Naive thymus-derived CD4-positive, alpha-beta T cell (primary cell): ENCODE data around the gene SLC44A5. TPM values are rescaled to one million over a fixed set of nuclear protein-coding genes. Genes with fewer than 3 reads are reported as not detected.

Experiments
- ATAC-seq: fragments of 150-1000 bp; cut with Tn5 transposase; 2 replicates; pipeline ENCODE4 v1.10.0; 2021; ENCODE audit warnings: mild to moderate bottlenecking, moderate library complexity
- CTCF ChIA-PET: fragments of 350-600 bp; sonication (Branson Sonifier 250); formaldehyde crosslinking; loops from one replicate; lab custom pipeline; 2021; ENCODE audit warnings: antibody characterized with exemption; lab: Charles Lee
- POLR2A ChIA-PET: fragments of 350-600 bp; sonication (Branson Sonifier 250); formaldehyde crosslinking; loops from one replicate; lab custom pipeline; 2021; ENCODE audit warnings: antibody characterized with exemption, inconsistent platforms; lab: Charles Lee
- DNase-seq, 9 donors: peaks; one replicate each; pipeline versions ENCODE4 v3.0.0 to v3.0.0-alpha.2; 2020 to 2022; ENCODE audit warnings: mixed read lengths in 1 of 9
- H3K27ac ChIP-seq: one replicate; pipeline ENCODE4 v1.7.0; 2013; ENCODE audit warnings: mild to moderate bottlenecking, low read depth, low read length, moderate library complexity
- H3K27me3 ChIP-seq, 2 donors: one replicate each; pipeline ENCODE4 v1.7.0; 2013; ENCODE audit warnings: low read length in 2 of 2, mild to moderate bottlenecking in 2 of 2, moderate library complexity in 2 of 2; ENCODE audit not compliant: control insufficient read depth in 2 of 2, insufficient read depth in 2 of 2
- H3K36me3 ChIP-seq, 3 experiments: 1 replicate in 2 of 3; 2 replicates in 1 of 3; pipeline ENCODE4 v1.7.0; 2013; ENCODE audit warnings: low read length in 3 of 3, mild to moderate bottlenecking in 3 of 3, moderate library complexity in 1 of 3; ENCODE audit not compliant: insufficient read depth in 3 of 3, control insufficient read depth in 2 of 3
- H3K4me1 ChIP-seq, 2 donors: one replicate each; pipeline ENCODE4 v1.7.0; 2013; ENCODE audit warnings: low read length in 2 of 2, mild to moderate bottlenecking in 2 of 2, moderate library complexity in 1 of 2; ENCODE audit not compliant: control insufficient read depth in 2 of 2, insufficient read depth in 2 of 2
- H3K4me3 ChIP-seq: 2 replicates; pipeline ENCODE4 v1.7.0; 2013; ENCODE audit warnings: mild to moderate bottlenecking, low read length
- H3K9me3 ChIP-seq, 3 experiments: 1 replicate in 2 of 3; 2 replicates in 1 of 3; pipeline ENCODE4 v1.7.0; 2013; ENCODE audit warnings: low read length in 3 of 3; ENCODE audit not compliant: control insufficient read depth in 2 of 3
- H3K27ac Mint-ChIP-seq, 9 donors: one replicate each; pipeline ENCODE4 v1.8.0; 2020 to 2022; ENCODE audit warnings: mixed read lengths in 9 of 9, mild to moderate bottlenecking in 8 of 9, moderate library complexity in 5 of 9, inconsistent platforms in 2 of 9
- H3K27me3 Mint-ChIP-seq, 5 donors: one replicate each; pipeline ENCODE4 v1.8.0; 2021 to 2022; ENCODE audit warnings: mixed read lengths in 5 of 5, mild to moderate bottlenecking in 1 of 5
- H3K36me3 Mint-ChIP-seq, 5 donors: one replicate each; pipeline ENCODE4 v1.8.0; 2020 to 2022; ENCODE audit warnings: mixed read lengths in 5 of 5, mild to moderate bottlenecking in 3 of 5, inconsistent platforms in 1 of 5
- H3K4me1 Mint-ChIP-seq, 7 donors: one replicate each; pipeline ENCODE4 v1.8.0; 2020 to 2022; ENCODE audit warnings: mixed read lengths in 7 of 7, mild to moderate bottlenecking in 3 of 7, inconsistent platforms in 1 of 7
- H3K4me3 Mint-ChIP-seq, 10 donors: one replicate each; pipeline ENCODE4 v1.8.0; 2020 to 2022; ENCODE audit warnings: mild to moderate bottlenecking in 10 of 10, mixed read lengths in 10 of 10, moderate library complexity in 6 of 10, inconsistent platforms in 2 of 10
- H3K9me3 Mint-ChIP-seq, 11 donors: one replicate each; pipeline ENCODE4 v1.8.0; 2020 to 2022; ENCODE audit warnings: mixed read lengths in 11 of 11, mild to moderate bottlenecking in 4 of 11, inconsistent platforms in 1 of 11, moderate library complexity in 1 of 11
- intact Hi-C, 2 donors: fragments of 100-400 bp; cut with micrococcal nuclease; formaldehyde crosslinking; loops; one replicate each; pipeline ENCODE4 v1.15.1; 2023
- polyA plus RNA-seq, 2 donors: library from polyadenylated mRNA; unstranded; fragments of 300-500 nt; fragmentation: Illumina TruSeq; gene quantifications; one replicate each; pipeline ENCODE4 v1.2.3, GENCODE V29; 2021
- total RNA-seq, 6 experiments: library from RNA in 5 of 6; stranded (reverse) in 5 of 6; gene quantifications; 1 replicate in 5 of 6; 2 replicates in 1 of 6; pipeline ENCODE4 v1.2.3 and lab custom pipeline; 2021 to 2026

SLC44A5 gene
- total and polyA plus RNA-seq, 7 experiments from 2014 or later: 0.92 to 6.0 (median 3.0) TPM; not detected in 3

GRCh38 chr1:75211648-75212047 is 399.3 kb downstream of the SLC44A5 start:
- H3K27ac Mint-ChIP-seq: no peak overlapping the region
- intact Hi-C loops: no loop called here
- no peaks in the 10 kb centered on the region for H3K27me3 Mint-ChIP-seq
- no peaks in the 10 kb centered on the region for H3K36me3 Mint-ChIP-seq
- H3K4me1 Mint-ChIP-seq: no peaks in the 10 kb centered on the region
- H3K9me3 Mint-ChIP-seq: peaks cover 0 to 2% (median 0%) of the 10 kb centered on the region in 11 donors
- Histone ChIP-seq H3K36me3 (no peaks in the 10 kb centered on the region), H3K27me3 (no peaks in the 10 kb centered on the region), H3K4me3 (no peak overlapping the region), H3K4me1 (no peaks in the 10 kb centered on the region), H3K9me3 (no peaks in the 10 kb centered on the region), H3K27ac (no peak overlapping the region)
- ATAC-seq (no peak), DNase-seq (no peak)
- ChIA-PET POLR2A (no interaction called here), CTCF (no interaction called here)
- H3K4me3 Mint-ChIP-seq: no peak overlapping the region

- Mint-ChIP-seq H3K36me3 (no peaks in the 10 kb centered on the region), H3K4me3 (no peak overlapping the region), H3K4me1 (no peaks in the 10 kb centered on the region), H3K27ac (no peak overlapping the region), H3K27me3 (peaks cover 0 to under 1% (median 0%) of the 10 kb centered on the region in 5 donors), H3K9me3 (peaks cover 0 to 2% (median 0%) of the 10 kb centered on the region in 11 donors)
- no peak overlapping the region for H3K27ac ChIP-seq
- no peak for DNase-seq
- intact Hi-C loops: no loop called here
- no peaks in the 10 kb centered on the region for H3K4me1 ChIP-seq
- CTCF ChIA-PET: no interaction called here
- no peak overlapping the region for H3K4me3 ChIP-seq
- no peaks in the 10 kb centered on the region for H3K36me3 ChIP-seq
- POLR2A ChIA-PET: no interaction called here
- no peaks in the 10 kb centered on the region for H3K9me3 ChIP-seq
- H3K27me3 ChIP-seq: no peaks in the 10 kb centered on the region
- no peak for ATAC-seq
These were observed 402.1 kb downstream of the SLC44A5 start for GRCh38 chr1:75208862-75209261.

- Histone ChIP-seq H3K36me3 (no peaks in the 10 kb centered on the region), H3K4me3 (no peak overlapping the region), H3K27me3 (no peaks in the 10 kb centered on the region), H3K27ac (no peak overlapping the region), H3K9me3 (no peaks in the 10 kb centered on the region), H3K4me1 (no peaks in the 10 kb centered on the region)
- ChIA-PET CTCF (interaction anchor here (0.7 kb wide), 1 partner anchor 15 kb away, joined by 3 read pairs; no protein-coding TSS in a partner anchor), POLR2A (no interaction called here)
- DNase-seq: no peak
- no peaks in the 10 kb centered on the region for H3K36me3 Mint-ChIP-seq
- H3K9me3 Mint-ChIP-seq: peaks cover 0 to 3% (median 0%) of the 10 kb centered on the region in 11 donors
- intact Hi-C loops: no loop called here
- H3K27ac Mint-ChIP-seq: no peak overlapping the region
- no peak for ATAC-seq
- no peak overlapping the region for H3K4me3 Mint-ChIP-seq
- no peaks in the 10 kb centered on the region for H3K4me1 Mint-ChIP-seq
- peaks cover 0 to 2% (median 0%) of the 10 kb centered on the region in 5 donors for H3K27me3 Mint-ChIP-seq
These were observed 407.3 kb downstream of the SLC44A5 start for GRCh38 chr1:75203415-75204277.

GRCh38 chr1:75202751-75203150 is 408.2 kb downstream of the SLC44A5 start:
- H3K27me3 Mint-ChIP-seq: peaks cover 0 to 2% (median 0%) of the 10 kb centered on the region in 5 donors
- H3K27ac ChIP-seq: no peak overlapping the region
- no peaks in the 10 kb centered on the region for H3K36me3 Mint-ChIP-seq
- no peaks in the 10 kb centered on the region for H3K4me1 Mint-ChIP-seq
- ChIA-PET POLR2A (no interaction called here), CTCF (interaction anchor here (0.7 kb wide), 1 partner anchor 16 kb away, joined by 3 read pairs; no protein-coding TSS in a partner anchor)
- H3K27ac Mint-ChIP-seq: no peak overlapping the region
- peaks cover 0 to 3% (median 0%) of the 10 kb centered on the region in 11 donors for H3K9me3 Mint-ChIP-seq
- no peaks in the 10 kb centered on the region for H3K4me1 ChIP-seq
- no peak overlapping the region for H3K4me3 Mint-ChIP-seq
- no peak for ATAC-seq
- no peaks in the 10 kb centered on the region for H3K27me3 ChIP-seq
- intact Hi-C loops: no loop called here
- no peak for DNase-seq
- H3K9me3 ChIP-seq: no peaks in the 10 kb centered on the region
- H3K4me3 ChIP-seq: no peak overlapping the region
- H3K36me3 ChIP-seq: no peaks in the 10 kb centered on the region

GRCh38 chr1:75198761-75199160 is 412.2 kb downstream of the SLC44A5 start:
- Histone ChIP-seq H3K4me1 (no peaks in the 10 kb centered on the region), H3K36me3 (no peaks in the 10 kb centered on the region), H3K4me3 (no peak overlapping the region), H3K9me3 (no peaks in the 10 kb centered on the region), H3K27me3 (no peaks in the 10 kb centered on the region), H3K27ac (no peak overlapping the region)
- H3K4me3 Mint-ChIP-seq: no peak overlapping the region
- DNase-seq (no peak), ATAC-seq (no peak)
- H3K27me3 Mint-ChIP-seq: peaks cover 1 to 7% (median 6%) of the 10 kb centered on the region in 5 donors
- no peaks in the 10 kb centered on the region for H3K36me3 Mint-ChIP-seq
- H3K27ac Mint-ChIP-seq: no peak overlapping the region
- H3K4me1 Mint-ChIP-seq: no peaks in the 10 kb centered on the region
- ChIA-PET POLR2A (no interaction called here), CTCF (no interaction called here)
- intact Hi-C loops: no loop called here
- peaks cover 0 to 5% (median 0%) of the 10 kb centered on the region in 11 donors for H3K9me3 Mint-ChIP-seq

GRCh38 chr1:75198163-75198562 is 412.8 kb downstream of the SLC44A5 start:
- intact Hi-C loops: no loop called here
- Histone ChIP-seq H3K9me3 (no peaks in the 10 kb centered on the region), H3K4me1 (no peaks in the 10 kb centered on the region), H3K36me3 (no peaks in the 10 kb centered on the region), H3K4me3 (no peak overlapping the region), H3K27ac (no peak overlapping the region), H3K27me3 (no peaks in the 10 kb centered on the region)
- POLR2A ChIA-PET: no interaction called here
- no peak overlapping the region for H3K4me3 Mint-ChIP-seq
- H3K27me3 Mint-ChIP-seq: peaks cover 0 to 10% (median 6%) of the 10 kb centered on the region in 5 donors
- no peaks in the 10 kb centered on the region for H3K36me3 Mint-ChIP-seq
- CTCF ChIA-PET: no interaction called here
- DNase-seq (no peak), ATAC-seq (no peak)
- no peak overlapping the region for H3K27ac Mint-ChIP-seq
- H3K9me3 Mint-ChIP-seq: peaks cover 0 to 7% (median 0%) of the 10 kb centered on the region in 11 donors
- no peaks in the 10 kb centered on the region for H3K4me1 Mint-ChIP-seq

GRCh38 chr1:75188892-75189291 is 422.0 kb downstream of the SLC44A5 start:
- DNase-seq (no peak), ATAC-seq (no peak)
- Mint-ChIP-seq H3K27me3 (peaks cover 2 to 28% (median 3%) of the 10 kb centered on the region in 5 donors), H3K9me3 (peaks cover 0 to 6% (median 0%) of the 10 kb centered on the region in 11 donors), H3K4me3 (no peak overlapping the region), H3K36me3 (no peaks in the 10 kb centered on the region), H3K4me1 (no peaks in the 10 kb centered on the region), H3K27ac (no peak overlapping the region)
- no peaks in the 10 kb centered on the region for H3K9me3 ChIP-seq
- H3K27ac ChIP-seq: no peak overlapping the region
- no peaks in the 10 kb centered on the region for H3K4me1 ChIP-seq
- no peaks in the 10 kb centered on the region for H3K27me3 ChIP-seq
- POLR2A ChIA-PET: no interaction called here
- CTCF ChIA-PET: no interaction called here
- intact Hi-C loops: no loop called here
- no peaks in the 10 kb centered on the region for H3K36me3 ChIP-seq
- no peak overlapping the region for H3K4me3 ChIP-seq
